DMS79 (cell line): ENCODE data around the gene SH3RF1.
A peak's percentile ranks its signal among the peaks of the same experiment; 100 is the strongest.

Experiments used
- DNase-seq: peaks from one replicate; lab custom pipeline; 2025; lab: John Stamatoyannopoulos, UW

Gene SH3RF1

DNA sequence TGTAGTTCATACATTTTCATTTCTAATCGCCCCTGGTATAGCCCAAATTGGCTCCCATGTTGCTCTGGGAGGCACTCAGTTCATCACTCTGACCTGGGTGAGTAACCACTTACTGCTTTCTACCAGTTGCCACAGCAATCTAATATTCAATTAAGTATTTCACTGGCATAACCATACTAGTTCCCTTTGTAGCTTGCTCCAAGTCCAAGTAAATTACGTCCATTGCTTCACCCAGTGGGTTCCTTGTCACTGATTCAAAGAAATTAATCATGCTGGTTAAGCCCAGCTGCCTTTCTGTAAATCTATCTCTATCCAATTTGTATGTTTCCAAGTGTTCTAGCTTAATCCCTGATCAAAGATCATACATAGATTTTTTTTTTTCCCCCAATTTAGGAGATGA is 168.7 kb downstream of the SH3RF1 start:
- no peak for DNase-seq

DNA sequence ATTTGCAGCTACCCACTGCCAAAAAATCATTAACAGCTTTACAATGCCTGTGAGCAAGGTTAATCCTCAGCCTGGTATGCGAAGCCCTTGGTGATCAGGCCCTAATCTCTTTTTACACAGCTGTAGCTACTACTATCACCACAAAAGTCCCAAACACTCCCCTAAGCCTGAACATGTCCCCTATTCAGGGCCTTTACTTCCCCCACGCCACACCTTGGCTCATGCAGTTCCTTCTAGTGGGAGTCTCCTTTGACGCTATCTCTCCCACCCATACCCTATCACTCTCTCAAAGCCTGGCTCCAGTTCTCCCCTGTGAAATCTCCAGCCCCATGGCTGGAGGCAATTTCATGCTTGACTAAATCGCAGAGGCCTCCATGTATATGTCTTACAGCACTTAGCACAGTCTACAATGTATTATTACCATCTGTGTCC is 170.1 kb downstream of the SH3RF1 start:
- DNase-seq: no peak

GRCh38 chr4:169099771-169100180 is 171.0 kb downstream of the SH3RF1 start:
- DNase-seq: no peak

DNA sequence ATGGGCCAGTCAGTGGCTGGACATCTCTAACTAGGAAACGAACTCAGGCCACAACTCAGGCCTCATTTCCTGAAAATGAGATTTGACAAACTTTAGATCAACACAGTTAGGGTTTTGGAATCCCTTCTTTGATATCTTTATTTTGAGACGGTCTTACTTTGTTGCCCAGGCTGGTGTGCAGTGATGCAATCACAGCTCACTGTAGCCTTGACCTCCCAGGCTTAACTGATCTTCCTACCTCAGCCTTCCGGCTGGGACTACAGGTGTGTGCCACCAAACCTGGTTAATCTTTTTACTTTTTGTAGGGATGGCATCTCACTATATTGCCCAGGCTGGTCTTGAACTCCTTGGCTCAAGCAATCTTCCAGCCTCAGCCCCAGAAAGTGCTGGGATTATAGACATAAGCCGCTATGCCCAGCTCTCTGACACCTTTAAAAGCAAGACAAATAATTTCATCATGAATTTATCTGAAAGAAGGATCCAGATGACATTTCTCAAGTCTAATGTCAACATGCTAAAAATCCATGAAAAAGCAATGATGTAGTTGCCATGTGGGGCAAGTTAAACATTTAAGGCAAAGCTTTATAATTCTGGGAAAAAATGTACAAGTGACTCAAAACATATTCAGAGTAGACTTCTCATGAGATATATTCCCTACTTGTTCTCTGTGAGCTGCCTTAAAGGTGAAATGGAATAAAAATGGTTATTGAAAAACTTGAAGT is 171.6 kb downstream of the SH3RF1 start:
- DNase-seq: no peak

DNA sequence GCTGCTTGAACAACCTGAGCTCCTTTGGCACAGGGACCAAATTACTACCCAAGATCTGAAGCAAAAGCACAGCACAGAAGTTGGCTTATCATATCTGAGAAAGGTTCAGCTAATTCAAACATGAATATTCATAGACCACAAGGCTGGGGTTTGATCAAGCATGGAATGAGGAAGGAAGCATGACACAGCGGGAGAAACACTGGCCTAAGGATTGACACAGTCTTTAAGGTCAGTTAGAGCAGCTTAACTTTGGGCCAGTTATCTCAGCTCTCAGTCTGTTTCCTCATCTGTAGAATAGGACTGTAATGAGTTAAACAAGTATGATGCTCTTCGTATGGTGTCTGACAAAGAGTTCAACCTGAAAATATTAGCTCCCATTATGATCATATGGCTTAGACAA is 172.2 kb downstream of the SH3RF1 start:
- no peak for DNase-seq

GRCh38 chr4:169098054-169098497 is 172.7 kb downstream of the SH3RF1 start:
- no peak for DNase-seq

GRCh38 chr4:169096221-169096620 is 174.5 kb downstream of the SH3RF1 start:
- DNase-seq: no peak

DNA sequence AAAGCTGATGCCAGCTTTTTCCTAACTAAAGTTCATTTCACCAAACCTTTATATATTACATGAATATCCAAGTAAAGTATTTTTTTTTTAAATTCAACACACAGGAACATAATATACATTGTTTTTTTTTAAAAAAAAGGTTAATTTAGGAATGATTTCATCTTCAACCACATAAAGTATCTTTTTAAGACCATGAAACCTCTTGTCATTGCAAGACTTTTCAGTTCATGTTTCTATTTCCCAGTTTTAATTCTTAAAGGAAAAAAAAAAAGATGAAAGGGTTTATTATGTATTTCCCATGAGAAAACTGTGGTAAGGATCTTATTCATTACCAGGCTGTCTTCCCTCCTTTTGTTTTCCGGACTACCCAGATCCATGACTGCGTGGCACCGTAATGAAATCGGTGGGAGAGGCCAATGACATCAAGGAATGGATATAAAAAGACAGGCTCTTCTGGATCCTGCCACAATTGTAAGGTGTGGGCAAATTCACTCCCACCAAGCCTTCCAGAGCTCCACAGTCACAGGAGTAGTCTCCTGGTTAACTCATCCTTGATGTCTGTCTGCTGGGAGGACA is 176.0 kb downstream of the SH3RF1 start:
- DNase-seq: no peak

DNA sequence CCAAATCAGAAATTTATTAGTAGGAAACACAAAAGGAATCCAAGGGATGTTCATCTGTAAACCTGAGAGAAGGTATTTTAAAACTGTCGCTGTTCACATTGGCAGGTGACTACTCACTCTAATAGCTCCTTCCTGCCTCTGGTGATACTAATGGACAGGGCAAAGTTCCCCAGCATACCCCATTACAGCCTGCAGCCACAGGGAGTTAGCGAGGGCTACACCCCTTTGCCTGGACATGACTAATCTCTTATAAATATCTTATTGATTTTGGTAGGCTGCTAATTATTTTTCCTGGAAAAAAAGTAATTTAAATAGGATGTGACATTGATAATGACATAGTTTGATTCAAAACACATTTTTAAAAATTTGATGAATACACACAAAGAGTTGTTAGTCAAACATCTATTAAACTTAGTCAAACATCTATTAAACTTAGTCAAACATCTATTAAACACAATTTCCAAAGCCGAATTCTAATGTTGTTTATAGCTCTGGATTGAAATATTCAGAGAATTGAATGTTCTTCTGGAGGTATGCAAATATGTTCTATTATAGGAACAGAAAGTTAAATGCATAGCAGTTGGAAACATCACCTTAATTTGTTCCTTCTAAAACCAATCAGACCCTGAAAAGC is 177.8 kb downstream of the SH3RF1 start:
- no peak for DNase-seq

GRCh38 chr4:169090484-169091215 is 180.1 kb downstream of the SH3RF1 start:
- DNase-seq: no peak

- DNase-seq: no peak
Observed at GRCh38 chr4:169089004-169089403, 181.8 kb downstream of the SH3RF1 start.

GRCh38 chr4:169084954-169085353 is 185.8 kb downstream of the SH3RF1 start:
- DNase-seq: no peak

DNA sequence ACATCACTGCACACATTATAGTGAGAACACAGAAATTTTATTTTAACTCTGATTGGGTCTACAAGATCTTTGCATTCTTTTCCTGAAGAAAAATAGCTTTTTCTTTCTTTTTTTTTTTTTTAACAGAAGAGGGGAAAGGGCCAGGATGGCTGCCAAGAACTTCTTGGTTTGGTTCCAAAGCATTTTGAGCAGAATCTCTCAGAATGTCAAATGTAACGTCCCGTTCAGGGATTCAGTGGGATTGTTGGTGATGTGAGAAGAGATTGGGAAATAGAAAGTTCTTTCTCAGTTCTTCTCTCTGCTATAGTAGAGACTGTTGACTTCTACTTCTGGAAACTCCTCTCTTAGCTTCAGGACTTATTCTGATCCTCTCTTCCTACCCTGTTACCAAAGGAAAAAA is 189.8 kb downstream of the SH3RF1 start:
- DNase-seq: no peak

DNA sequence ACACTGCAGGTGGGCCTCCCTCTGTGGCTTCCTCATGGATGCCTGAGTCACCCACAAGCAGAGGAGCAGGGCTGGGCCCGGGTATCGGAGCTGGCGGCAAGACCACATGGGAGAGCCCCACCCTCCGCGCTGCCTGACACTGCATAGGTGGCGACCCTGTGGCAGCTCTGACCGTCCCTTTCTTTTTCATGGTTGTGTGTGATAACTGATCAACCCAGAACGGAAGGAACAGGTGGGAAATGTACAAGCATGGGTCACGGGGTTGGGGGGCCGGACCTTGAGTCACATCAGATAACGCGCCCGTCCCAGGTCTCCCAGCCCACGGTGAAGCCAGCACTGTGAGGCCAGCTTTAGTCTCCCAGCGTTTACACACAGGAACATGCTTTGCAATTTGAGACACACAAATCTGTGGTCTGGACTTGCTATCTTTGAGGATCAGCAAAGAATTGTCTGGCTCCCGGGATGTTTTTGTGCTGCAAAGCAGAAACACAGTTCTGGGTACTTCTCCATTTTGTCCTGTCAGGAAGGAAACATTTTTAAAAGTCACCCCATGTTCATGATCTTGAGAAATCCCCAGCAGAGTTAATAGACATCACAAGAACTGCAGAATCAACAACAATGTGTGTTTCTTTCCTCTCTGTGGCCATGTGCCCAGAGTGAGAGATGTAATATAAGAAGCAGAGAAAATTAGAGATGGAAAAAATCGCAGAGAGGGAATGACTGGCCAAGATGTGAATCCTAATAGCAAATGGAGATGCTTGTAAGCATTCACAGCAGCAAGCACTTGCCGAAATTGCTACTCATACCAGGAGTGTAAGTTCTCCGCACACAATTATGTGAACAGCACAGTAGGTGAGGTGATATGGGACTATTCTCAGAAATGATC is 190.6 kb downstream of the SH3RF1 start:
- peak; percentile 5 for DNase-seq

GRCh38 chr4:169074117-169074516 is 196.6 kb downstream of the SH3RF1 start:
- no peak for DNase-seq

DNA sequence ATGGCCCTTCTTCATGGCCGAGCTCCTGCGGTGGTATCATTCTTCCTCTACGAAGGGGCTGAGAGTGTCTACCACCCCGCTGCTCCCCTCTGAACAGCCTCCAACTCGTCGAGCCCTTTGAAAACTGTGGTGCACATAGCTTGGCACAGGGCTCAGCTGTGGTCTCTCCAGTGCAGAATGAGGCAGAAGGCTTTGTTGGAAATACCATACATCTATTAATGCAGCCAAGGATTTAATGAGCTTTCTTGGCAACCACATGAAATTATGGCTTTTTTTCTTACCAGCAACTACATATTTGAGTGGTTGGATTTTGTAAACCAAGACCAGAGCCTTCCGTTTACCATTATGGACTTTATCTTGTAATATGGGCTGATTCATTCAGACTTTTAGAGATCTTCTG is 199.0 kb downstream of the SH3RF1 start:
- DNase-seq: no peak

DNA sequence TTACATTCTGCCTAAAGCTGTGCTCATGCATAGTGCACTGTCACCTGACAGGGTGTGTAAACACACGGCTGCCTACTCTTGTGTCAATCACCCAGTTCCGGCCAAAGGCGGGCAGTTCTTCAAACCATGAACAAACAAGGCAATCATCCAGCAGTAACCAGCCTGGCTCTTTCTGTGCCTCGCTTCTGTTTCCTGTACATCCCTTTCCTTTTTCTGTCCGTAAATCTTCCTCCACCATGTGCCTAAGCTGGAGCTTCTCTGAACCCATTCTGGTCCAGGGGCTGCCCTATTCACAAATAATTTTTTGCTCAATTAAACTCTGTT is 199.9 kb downstream of the SH3RF1 start:
- no peak for DNase-seq

GRCh38 chr4:169070071-169070894 is 200.5 kb downstream of the SH3RF1 start:
- DNase-seq: peak; percentile 75

- no peak for DNase-seq
Observed at GRCh38 chr4:169068423-169068822, 202.3 kb downstream of the SH3RF1 start.

- DNase-seq: no peak
Observed at GRCh38 chr4:169066934-169067333, 203.8 kb downstream of the SH3RF1 start.

DNA sequence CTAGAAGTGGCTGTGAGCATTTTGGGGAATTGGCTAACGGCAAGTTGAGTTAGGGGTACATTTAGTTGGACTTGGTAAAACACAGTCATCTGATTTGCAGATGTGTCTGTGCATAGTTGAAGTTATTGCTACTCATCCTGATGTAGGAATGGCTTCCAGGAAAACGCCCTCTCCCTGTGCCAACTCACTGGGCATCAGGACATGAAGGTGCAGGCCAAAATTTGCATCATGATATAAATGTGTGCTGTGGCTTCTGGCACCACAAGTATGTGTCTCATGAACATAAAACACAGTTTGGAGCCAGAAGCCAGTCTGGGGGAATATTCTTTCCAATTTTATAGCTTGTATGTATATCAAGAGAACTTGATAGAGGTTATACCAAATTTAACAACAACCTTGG is 206.5 kb downstream of the SH3RF1 start:
- DNase-seq: no peak
